Keratinocyte (primary cell): ENCODE results near the gene ETNK1.

Experiments
- EZH2 ChIP-seq: IDR thresholded peaks from one replicate; pipeline ENCODE4 v1.6.1; 2012; ENCODE audit warnings: inconsistent platforms, mild to moderate bottlenecking, low read length, moderate library complexity
- TF ChIP-seq, protein P1 (sequence below), 3 experiments: IDR thresholded peaks in 1 of 3; conservative IDR thresholded peaks in 1 of 3; optimal IDR thresholded peaks in 1 of 3; 2 replicates in 2 of 3; 3 replicates in 1 of 3; pipeline versions ENCODE3 to v1.5.1; 2011; ENCODE audit warnings: low read length in 3 of 3, mild to moderate bottlenecking in 3 of 3, moderate library complexity in 2 of 3, control low read depth in 1 of 3, inconsistent platforms in 1 of 3; ENCODE audit not compliant: insufficient read depth in 2 of 3; ENCODE audit errors: extremely low read depth in 1 of 3

DNA sequence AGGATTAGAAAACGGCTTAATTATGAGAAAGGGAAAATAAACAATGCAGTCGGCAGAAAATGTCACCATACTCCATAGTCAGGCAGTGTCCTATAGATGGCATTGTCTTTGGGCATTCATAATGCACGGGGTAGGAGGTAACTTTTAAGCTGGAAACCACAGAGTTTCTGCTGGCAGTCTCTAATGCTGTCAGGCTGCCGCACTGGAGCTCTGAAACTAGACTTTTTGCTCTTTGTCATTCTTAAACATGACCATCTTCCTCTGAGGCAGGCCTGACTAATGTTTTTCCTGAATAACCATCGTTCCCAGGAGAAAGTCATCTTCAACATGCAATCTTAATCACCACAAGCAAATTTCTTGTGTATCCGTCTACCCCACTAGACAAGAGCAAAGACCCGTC is 108.8 kb downstream of the ETNK1 start:
- TF ChIP-seq, protein P1, sequence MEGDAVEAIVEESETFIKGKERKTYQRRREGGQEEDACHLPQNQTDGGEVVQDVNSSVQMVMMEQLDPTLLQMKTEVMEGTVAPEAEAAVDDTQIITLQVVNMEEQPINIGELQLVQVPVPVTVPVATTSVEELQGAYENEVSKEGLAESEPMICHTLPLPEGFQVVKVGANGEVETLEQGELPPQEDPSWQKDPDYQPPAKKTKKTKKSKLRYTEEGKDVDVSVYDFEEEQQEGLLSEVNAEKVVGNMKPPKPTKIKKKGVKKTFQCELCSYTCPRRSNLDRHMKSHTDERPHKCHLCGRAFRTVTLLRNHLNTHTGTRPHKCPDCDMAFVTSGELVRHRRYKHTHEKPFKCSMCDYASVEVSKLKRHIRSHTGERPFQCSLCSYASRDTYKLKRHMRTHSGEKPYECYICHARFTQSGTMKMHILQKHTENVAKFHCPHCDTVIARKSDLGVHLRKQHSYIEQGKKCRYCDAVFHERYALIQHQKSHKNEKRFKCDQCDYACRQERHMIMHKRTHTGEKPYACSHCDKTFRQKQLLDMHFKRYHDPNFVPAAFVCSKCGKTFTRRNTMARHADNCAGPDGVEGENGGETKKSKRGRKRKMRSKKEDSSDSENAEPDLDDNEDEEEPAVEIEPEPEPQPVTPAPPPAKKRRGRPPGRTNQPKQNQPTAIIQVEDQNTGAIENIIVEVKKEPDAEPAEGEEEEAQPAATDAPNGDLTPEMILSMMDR (optimal IDR thresholded peaks at IDR 0.05 in 1 of 3, IDR thresholded peaks at IDR 0.05 in 1 of 3, conservative IDR thresholded peaks at IDR 0.05 in 1 of 3; ENCODE audit: extremely low read depth in 1 of 3, insufficient read depth in 2 of 3, low read length in 3 of 3): no peak
- TF ChIP-seq EZH2: no peak
